Stimulated activated naive CD8-positive, alpha-beta T cell treated with anti-CD3 and anti-CD28 coated beads, Interleukin-15, amount 100 ng/mL, for 72 hours (primary cell): ENCODE data around the gene DLGAP1.

Source experiments
- ATAC-seq: fragments of 150-1000 bp; cut with Tn5 transposase; 2 replicates; pipeline ENCODE4 v1.10.0; 2021; ENCODE audit warnings: mild to moderate bottlenecking, moderate library complexity
- DNase-seq, 2 donors: peaks; one replicate each; pipeline ENCODE4 v3.0.0; 2021 to 2022
- H3K27ac Mint-ChIP-seq, 2 donors: one replicate each; pipeline ENCODE4 v1.8.0; 2022; ENCODE audit warnings: mild to moderate bottlenecking in 2 of 2, mixed read lengths in 2 of 2, moderate library complexity in 2 of 2
- H3K27me3 Mint-ChIP-seq: one replicate; pipeline ENCODE4 v1.8.0; 2022; ENCODE audit warnings: mixed read lengths
- H3K4me1 Mint-ChIP-seq: one replicate; pipeline ENCODE4 v1.8.0; 2022; ENCODE audit warnings: mild to moderate bottlenecking, mixed read lengths
- H3K4me3 Mint-ChIP-seq, 2 donors: one replicate each; pipeline ENCODE4 v1.8.0; 2022; ENCODE audit warnings: mild to moderate bottlenecking in 2 of 2, mixed read lengths in 2 of 2, moderate library complexity in 1 of 2
- H3K9me3 Mint-ChIP-seq, 2 donors: one replicate each; pipeline ENCODE4 v1.8.0; 2022; ENCODE audit warnings: mixed read lengths in 2 of 2

DLGAP1 gene

GRCh38 chr18:3851159-3851558, 603.9 kb downstream of the DLGAP1 start:
- no peak for DNase-seq

GRCh38 chr18:3848316-3848715, 606.8 kb downstream of the DLGAP1 start:
- Mint-ChIP-seq H3K27me3 (no peaks in the 10 kb centered on the region), H3K4me3 (no peak overlapping the region), H3K9me3 (no peaks in the 10 kb centered on the region), H3K27ac (no peak overlapping the region), H3K4me1 (no peaks in the 10 kb centered on the region)
- ATAC-seq: no peak
- DNase-seq: no peak

More at GRCh38 chr18:3851159-3851558, 603.9 kb downstream of the DLGAP1 start:
- H3K4me3 Mint-ChIP-seq: no peak overlapping the region
- H3K9me3 Mint-ChIP-seq: no peaks in the 10 kb centered on the region
- ATAC-seq: no peak
- H3K27me3 Mint-ChIP-seq: no peaks in the 10 kb centered on the region
- no peak overlapping the region for H3K27ac Mint-ChIP-seq
- no peaks in the 10 kb centered on the region for H3K4me1 Mint-ChIP-seq

GRCh38 chr18:3845161-3845560, 609.9 kb downstream of the DLGAP1 start:
- Mint-ChIP-seq H3K27me3 (peaks cover 6% of the 10 kb centered on the region), H3K27ac (no peak overlapping the region), H3K9me3 (no peaks in the 10 kb centered on the region), H3K4me3 (no peak overlapping the region), H3K4me1 (no peaks in the 10 kb centered on the region)
- DNase-seq (no peak), ATAC-seq (no peak)

DNA sequence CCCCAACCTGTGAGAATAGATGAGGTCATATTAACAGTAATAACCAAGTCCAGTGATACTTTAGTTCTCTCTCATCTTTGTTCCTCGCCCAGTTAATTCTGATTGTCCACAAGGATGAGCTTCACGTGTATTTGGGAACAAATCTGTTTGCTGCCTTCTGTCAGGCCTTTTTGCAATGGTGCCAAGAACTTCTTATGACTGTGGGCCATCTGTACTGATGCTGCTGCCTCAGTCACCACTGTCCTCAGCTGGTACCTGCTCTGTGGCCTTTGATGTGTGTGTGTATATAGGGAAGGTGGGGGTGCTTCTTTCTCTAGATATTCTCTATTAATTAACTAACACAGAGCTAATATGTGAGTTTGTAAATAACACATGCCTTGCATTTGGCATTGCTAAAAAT, 612.3 kb downstream of the DLGAP1 start:
- no peak for DNase-seq
- H3K9me3 Mint-ChIP-seq: no peaks in the 10 kb centered on the region
- no peak overlapping the region for H3K4me3 Mint-ChIP-seq
- ATAC-seq: no peak
- H3K27me3 Mint-ChIP-seq: peaks cover 13% of the 10 kb centered on the region
- no peaks in the 10 kb centered on the region for H3K4me1 Mint-ChIP-seq
- H3K27ac Mint-ChIP-seq: no peak overlapping the region

DNA sequence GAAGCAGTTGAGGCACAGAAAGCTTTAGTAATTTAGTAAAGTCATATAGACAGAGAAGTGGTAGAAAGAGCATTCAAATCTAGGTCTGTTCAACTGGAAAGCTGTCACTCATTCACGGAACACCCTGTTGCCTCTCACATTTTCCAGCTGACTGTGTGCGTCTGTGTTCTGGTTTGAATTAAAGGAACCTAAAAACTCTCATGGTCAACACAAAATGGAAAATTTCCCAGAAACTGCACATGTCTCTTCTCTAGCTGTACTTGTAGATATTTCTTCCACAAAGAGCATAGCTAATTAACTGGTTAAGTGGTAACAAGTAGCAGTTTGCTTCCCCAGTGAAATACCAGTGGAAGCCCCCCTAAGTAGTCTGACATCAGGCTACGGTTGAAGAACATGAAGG, 614.3 kb downstream of the DLGAP1 start:
- Mint-ChIP-seq H3K4me3 (no peak overlapping the region), H3K27ac (no peak overlapping the region), H3K9me3 (no peaks in the 10 kb centered on the region), H3K4me1 (no peaks in the 10 kb centered on the region), H3K27me3 (peaks cover 13% of the 10 kb centered on the region)
- ATAC-seq (no peak), DNase-seq (no peak)

- no peaks in the 10 kb centered on the region for H3K9me3 Mint-ChIP-seq
- no peaks in the 10 kb centered on the region for H3K4me1 Mint-ChIP-seq
- H3K27ac Mint-ChIP-seq: peak overlapping the region in 1 of 2 donors; percentile 22
- H3K4me3 Mint-ChIP-seq: no peak overlapping the region
- ATAC-seq (no peak), DNase-seq (no peak)
- H3K27me3 Mint-ChIP-seq: peaks cover 13% of the 10 kb centered on the region
Measured at GRCh38 chr18:3839581-3839981, 615.5 kb downstream of the DLGAP1 start.

DNA sequence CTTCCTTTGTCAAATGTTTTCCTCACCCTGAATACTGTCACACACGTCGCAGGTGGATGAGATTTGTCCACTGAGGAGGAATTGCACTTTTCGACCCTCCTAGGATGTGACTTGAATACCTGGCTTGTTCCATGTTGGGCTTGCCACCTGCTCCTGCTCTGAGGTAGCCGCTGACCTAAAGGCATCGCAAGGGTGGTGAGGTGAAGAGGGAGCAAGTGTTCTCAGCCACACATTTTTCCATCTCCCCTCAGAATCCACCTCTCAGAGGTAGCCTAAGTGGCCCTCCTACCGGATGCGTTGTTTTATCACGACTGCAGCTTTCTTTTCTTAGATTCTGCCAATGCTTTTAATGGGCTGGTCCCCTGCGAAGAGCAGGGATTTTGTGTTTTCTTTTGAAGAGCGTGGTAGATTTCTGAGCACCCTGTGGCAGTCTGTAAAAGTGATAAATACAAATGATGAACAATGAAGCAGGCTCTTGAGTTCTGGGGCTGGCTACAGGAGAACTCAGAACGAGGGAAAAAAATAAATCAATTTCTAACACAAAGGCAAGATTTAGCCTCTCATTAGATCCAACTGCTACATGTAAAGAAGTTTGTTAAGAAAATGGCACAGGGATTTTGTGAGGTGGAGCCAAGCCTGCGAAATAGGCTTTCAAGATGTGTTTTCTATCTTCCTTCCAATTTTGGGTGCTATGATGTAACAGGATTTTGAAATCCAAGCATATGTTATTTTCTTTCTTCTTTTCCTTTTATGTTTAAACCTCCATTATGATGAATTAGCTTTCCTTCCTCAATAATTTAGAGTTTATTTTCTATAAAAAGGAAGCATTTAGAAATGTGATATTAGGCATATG, 618.4 kb downstream of the DLGAP1 start:
- Mint-ChIP-seq H3K27me3 (peaks cover 13% of the 10 kb centered on the region), H3K27ac (peak overlapping the region in 1 of 2 donors; percentile 49), H3K4me1 (no peaks in the 10 kb centered on the region), H3K4me3 (no peak overlapping the region), H3K9me3 (no peaks in the 10 kb centered on the region)
- DNase-seq (no peak), ATAC-seq (no peak)

GRCh38 chr18:3832025-3832638, 623.0 kb downstream of the DLGAP1 start:
- ATAC-seq: no peak
- Mint-ChIP-seq H3K27ac (no peak overlapping the region), H3K4me3 (no peak overlapping the region), H3K9me3 (no peaks in the 10 kb centered on the region), H3K27me3 (no peaks in the 10 kb centered on the region), H3K4me1 (no peaks in the 10 kb centered on the region)
- no peak for DNase-seq

DNA sequence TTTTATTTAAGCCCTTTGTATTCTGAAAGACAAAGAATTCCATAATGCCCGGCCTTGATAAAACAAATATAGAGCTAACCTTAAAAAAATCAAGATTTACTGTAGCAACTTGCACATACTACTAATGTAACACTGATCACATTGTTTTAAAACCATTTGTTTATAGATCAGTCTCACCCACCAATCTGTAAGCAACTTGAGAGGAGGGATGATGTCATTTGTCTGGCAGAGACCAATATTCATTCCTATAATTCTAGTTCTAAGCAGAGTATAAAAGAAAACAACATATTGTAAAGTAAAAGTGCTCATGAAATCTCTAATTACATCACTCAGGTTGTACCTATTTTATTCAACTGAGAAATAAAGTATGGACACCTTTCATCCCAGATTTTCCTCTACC, 624.5 kb downstream of the DLGAP1 start:
- Mint-ChIP-seq H3K27me3 (no peaks in the 10 kb centered on the region), H3K4me3 (no peak overlapping the region), H3K27ac (no peak overlapping the region), H3K9me3 (no peaks in the 10 kb centered on the region), H3K4me1 (no peaks in the 10 kb centered on the region)
- DNase-seq (no peak), ATAC-seq (no peak)

GRCh38 chr18:3827236-3827845, 627.8 kb downstream of the DLGAP1 start:
- no peak overlapping the region for H3K4me3 Mint-ChIP-seq
- no peak for ATAC-seq
- H3K27ac Mint-ChIP-seq: no peak overlapping the region

GRCh38 chr18:3826021-3826420, 629.1 kb downstream of the DLGAP1 start:
- Mint-ChIP-seq H3K27ac (no peak overlapping the region), H3K4me3 (no peak overlapping the region), H3K4me1 (no peaks in the 10 kb centered on the region), H3K9me3 (no peaks in the 10 kb centered on the region), H3K27me3 (no peaks in the 10 kb centered on the region)
- DNase-seq (no peak), ATAC-seq (no peak)

More at GRCh38 chr18:3827236-3827845, 627.8 kb downstream of the DLGAP1 start:
- Mint-ChIP-seq H3K4me1 (no peaks in the 10 kb centered on the region), H3K9me3 (no peaks in the 10 kb centered on the region), H3K27me3 (no peaks in the 10 kb centered on the region)
- no peak for DNase-seq

- no peaks in the 10 kb centered on the region for H3K27me3 Mint-ChIP-seq
- DNase-seq: no peak
- no peaks in the 10 kb centered on the region for H3K9me3 Mint-ChIP-seq
- no peaks in the 10 kb centered on the region for H3K4me1 Mint-ChIP-seq
- ATAC-seq: no peak
- no peak overlapping the region for H3K27ac Mint-ChIP-seq
- no peak overlapping the region for H3K4me3 Mint-ChIP-seq
Measured at GRCh38 chr18:3824101-3824500, 631.0 kb downstream of the DLGAP1 start.

DNA sequence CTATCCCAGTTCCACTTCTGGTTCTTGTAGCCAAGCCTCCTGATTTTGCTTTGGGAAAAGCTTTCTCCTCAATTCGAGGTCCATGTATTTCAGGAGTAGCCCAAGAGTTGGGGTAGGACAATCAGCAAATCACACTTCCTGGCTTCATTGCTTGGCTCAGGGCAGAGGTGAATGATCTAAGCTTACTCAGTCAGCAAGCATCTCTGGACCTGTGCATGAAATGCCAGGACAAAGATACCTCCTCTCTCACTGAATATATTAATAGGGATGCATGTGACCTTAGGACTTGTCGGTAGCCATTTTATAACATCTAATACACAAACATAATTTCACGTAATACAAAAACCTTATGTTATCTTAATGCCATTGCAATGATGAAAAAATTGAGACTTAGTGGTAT, 632.0 kb downstream of the DLGAP1 start:
- H3K27ac Mint-ChIP-seq: no peak overlapping the region
- DNase-seq: no peak
- H3K9me3 Mint-ChIP-seq: no peaks in the 10 kb centered on the region
- no peaks in the 10 kb centered on the region for H3K4me1 Mint-ChIP-seq
- ATAC-seq: no peak
- no peak overlapping the region for H3K4me3 Mint-ChIP-seq
- H3K27me3 Mint-ChIP-seq: no peaks in the 10 kb centered on the region

DNA sequence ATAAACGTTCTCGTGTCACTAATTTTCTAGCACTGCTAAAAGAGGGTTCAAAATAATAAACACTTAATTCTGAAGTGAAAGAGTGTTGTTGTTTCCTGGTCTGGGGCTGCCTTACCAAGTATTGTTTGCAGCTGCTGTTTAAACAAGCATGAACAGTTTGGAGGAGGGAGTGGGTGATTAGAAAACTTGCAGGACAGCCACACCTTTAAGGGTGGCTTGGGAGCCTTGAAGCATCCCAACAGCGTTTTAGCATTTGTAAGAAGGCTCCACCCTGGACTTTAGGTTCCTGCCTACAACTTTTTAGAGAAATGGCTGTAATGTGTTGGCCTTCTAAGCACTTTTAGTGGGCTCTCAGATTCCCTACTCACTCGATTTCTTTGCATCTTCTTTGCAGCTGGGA, 633.6 kb downstream of the DLGAP1 start:
- Mint-ChIP-seq H3K27ac (no peak overlapping the region), H3K27me3 (no peaks in the 10 kb centered on the region), H3K4me1 (no peaks in the 10 kb centered on the region), H3K9me3 (no peaks in the 10 kb centered on the region), H3K4me3 (no peak overlapping the region)
- ATAC-seq: no peak
- DNase-seq: no peak

- Mint-ChIP-seq H3K27ac (no peak overlapping the region), H3K4me3 (no peak overlapping the region), H3K27me3 (no peaks in the 10 kb centered on the region), H3K4me1 (no peaks in the 10 kb centered on the region), H3K9me3 (no peaks in the 10 kb centered on the region)
- ATAC-seq (no peak), DNase-seq (no peak)
Measured at GRCh38 chr18:3819961-3820360, 635.1 kb downstream of the DLGAP1 start.

DNA sequence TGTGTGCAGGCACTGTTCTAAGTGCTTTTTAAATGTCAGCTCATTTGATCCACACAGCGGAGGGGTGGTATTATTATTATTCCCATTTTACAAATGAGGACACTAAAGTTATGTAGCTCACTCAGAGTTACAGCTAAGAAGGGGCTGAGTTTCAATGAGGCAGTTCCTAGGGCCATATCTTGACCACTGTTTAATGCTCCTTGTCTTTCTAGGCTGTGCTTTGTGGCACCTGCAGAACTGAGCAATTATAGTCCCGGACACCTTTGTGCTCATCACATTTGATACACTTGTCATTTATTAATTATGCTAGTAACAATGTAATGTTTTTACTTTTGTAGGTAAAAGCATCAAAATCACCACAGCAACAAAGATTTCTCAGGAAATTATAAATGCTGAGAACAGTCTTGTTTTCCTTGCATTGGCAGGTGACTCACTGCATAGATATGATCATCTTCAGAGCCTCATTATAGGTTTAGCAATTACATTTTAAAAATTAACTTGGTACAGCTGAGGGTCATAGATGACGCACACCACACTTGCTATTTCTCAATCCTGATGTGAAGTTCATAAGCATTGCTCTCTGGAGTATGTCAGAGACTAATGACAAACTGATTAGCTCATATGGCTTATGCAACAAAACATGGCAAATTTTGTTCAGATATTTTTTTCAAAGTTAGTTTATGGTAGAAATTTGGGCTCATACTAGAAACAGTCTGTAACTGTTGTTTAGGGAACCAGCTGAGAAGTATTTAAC, 638.3 kb downstream of the DLGAP1 start:
- ATAC-seq: no peak
- Mint-ChIP-seq H3K4me1 (no peaks in the 10 kb centered on the region), H3K27me3 (no peaks in the 10 kb centered on the region), H3K9me3 (no peaks in the 10 kb centered on the region), H3K27ac (no peak overlapping the region), H3K4me3 (no peak overlapping the region)
- no peak for DNase-seq
